HPDE6-E6E7 (cell line): ENCODE data around the gene RNF220.

Experiments
- DNase-seq: peaks from one replicate; pipeline ENCODE4 v3.0.0; 2011; ENCODE audit warnings: missing footprints; ENCODE audit errors: extremely low spot score

RNF220 gene

DNA sequence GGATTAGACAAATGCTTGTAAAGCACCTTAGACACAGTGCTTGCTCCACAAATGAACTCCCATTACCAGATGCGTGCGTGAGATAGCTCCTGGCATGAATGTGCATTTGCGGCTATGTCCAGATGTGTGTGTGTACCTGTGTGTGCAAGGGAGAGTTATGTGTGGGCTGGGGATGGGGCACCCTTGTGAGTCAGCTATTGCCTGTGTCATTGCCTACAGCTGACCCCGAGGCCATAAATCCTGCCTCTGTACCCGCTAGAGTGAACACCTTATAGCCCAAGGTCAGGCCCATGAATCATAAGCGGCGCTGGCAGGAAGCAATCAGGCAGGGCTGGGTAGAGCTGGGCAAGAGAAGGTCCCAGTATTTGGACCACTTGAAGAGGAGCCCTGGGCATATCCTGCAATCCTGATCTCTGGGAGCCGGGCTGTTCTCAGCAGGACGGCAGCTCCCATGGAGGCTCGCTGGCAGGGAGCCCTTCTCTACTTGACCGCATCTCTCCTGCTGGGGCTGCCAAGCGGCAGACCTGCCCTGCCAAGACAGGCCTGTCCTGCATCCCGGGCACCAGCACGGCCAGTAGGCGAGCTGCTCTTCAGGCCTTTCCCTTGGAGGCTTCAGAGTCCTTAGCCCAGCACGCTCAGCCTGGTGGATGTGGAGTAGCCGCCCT, 182.9 kb downstream of the RNF220 start:
- DNase-seq: no peak

DNA sequence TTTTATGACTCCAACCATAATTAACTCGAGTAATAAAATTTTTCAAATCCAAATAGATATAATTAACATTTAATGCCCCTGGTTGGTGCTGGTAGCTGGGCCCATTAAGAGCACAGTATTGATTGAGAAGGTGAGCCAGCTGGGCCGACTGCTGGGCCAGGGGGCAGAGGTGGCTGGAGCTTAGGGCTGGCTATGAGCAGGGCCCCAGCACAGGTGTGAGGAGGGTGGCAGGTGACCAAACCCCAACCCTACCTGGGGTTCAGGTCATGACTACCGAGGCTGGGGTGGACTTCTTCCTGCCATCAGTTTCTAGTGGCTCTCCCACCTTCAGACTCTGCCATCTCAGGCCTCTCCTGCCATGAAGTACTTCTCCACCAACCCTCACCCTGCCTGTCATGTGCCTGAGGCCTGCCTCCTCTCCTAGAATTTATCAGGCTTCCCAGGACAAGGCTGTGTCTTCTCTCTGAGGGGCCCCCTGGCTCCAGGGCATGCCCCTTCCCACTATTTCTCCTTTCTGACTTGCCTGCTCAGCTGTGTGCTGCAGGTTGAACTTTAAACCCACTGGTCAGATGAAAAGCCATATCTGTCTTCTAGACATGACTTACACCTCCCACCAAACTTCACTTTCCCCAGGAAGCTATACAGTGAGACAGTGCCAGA, 183.6 kb downstream of the RNF220 start:
- no peak for DNase-seq

DNA sequence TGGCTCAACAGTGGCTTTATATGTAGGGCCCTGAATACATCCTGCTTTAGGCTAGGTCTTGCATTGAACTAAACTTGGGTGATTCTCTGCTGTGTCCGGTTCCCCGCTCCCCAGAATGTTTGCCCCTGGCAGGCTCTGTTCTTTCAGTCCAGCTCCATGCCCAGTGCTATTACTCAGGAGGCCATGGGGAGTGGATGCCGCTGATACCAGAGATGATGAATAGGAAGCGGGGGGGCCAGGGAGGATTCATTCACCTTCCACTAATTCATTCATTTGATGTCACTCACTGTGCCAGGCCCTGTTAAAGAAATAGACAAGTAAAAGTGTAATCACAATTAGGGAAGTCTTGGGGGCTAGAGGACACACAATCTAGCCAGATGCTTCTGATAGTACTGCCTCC, 185.4 kb downstream of the RNF220 start:
- DNase-seq: peak; percentile 38

DNA sequence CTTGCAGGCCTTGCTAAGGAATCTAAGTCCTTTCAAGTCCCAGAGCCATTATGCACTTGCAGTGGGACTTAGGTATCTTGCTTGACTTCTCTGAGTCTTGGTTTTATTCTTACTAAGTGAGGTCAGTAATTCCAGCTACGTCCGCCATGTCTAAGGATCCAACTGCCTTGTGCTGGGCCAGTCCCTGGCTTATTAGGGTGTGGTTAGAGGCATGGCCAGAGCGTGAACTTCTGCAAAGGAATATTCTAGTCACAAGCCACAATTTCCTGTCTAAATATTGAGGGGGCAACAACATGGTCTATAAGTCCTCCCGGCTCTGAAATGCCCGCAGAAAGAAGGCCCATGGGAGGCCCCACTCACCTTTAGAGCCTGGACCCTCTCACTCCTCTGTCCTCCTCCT, 186.3 kb downstream of the RNF220 start:
- no peak for DNase-seq

DNA sequence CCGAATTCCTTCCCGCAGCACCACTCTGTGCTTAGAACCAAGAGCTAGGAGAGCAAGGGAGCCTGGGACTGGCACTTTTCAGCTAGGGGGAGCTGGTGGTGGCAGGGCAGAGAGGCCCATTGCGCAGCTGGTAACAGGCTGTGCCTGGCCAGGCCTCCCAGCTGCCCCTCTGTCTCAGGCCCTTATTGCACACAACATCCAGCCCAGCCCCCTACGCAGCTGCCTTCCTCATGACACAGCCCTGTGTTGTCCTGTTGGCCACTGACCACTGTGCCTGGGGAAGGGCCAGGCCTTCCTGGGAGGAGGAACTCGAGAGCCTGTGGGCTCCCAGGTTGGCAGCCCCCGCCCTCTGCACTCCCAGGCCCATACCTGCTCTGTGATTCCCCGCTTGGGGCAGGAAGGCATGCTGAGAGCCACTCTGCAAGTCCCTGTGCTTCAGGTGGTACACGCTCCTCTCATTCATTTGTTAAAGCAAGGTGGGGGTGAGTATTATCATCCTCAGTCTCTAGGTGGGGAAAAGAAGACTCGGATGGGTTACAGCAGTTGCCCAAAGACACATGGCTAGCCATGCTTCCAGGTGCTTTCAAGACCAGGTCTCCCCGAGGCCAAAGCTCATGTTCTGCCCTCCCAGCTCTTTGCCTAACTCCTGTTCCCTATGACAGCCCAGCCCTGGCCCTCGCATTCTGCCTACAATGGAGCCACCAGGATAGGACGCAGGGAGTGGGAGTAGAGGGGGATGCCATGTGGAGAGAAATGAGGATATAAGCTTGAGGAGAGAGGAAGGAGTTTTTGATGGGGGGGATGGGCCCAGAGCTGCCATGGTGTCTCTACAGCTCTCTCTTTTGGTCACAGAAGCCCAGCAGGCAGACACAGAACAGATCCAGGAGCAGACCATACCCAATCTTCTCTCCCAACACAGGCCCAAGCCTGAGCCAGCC, 187.4 kb downstream of the RNF220 start:
- DNase-seq: no peak

DNA sequence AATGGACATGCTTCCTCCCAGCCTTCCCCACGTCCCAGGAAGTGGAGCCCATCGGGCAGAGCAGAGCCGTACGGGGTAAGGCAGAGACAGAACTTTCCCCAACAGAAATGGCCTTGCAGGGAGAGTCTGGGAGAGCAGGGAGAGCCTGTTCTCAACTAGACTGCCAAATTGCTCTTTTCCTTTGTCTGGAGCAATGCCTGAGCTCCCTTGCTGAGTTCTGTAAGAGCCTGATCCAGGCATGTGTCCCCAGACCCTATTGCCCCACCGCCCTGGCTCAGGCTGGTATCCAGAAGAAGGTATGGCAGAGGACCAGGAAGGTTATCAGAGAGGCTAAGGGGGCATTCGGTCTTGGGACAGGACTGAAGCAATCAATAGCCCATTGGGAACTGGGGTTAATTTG, 189.3 kb downstream of the RNF220 start:
- no peak for DNase-seq

DNA sequence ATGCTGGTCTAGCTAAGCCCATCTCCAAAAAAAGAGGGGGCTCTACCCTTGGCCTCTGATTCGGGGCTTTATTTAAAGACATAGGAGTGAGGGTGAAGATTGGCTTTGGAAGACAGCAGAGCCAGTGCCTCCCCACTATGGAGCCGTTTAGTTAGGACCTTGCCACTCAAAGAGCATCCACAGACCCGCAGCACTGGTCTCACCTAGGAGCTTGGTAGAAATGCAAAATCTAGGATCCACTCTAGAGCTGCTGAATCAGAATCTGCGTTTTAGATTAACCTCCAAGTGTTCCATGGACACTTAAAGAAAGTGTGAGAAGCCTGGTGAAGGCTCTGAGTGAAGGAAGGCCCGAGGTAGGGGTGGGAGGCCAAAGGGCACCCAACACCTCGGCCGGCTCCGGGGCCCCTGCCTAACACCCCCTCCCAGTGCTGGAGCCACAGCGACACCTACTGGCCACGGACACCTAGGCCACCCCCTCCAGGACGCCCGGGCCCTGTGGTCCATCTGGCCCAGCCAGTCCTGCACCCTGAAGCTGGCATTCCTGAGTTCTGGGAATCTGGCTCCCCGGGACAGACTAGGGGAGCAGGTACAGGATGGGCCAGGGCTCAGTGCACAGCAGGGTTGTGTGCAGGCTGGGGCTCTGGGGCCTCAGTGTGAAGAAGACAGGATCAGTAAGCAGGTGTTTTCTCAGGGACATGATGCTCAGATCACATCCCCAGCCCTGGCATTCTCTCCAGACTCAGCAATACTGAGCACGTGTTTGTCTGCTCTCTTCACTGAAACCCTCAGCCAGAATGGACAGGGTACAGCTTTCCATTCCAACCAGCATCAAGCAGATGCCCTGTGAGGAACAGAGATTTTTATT, 190.0 kb downstream of the RNF220 start:
- DNase-seq: peak; percentile 94

DNA sequence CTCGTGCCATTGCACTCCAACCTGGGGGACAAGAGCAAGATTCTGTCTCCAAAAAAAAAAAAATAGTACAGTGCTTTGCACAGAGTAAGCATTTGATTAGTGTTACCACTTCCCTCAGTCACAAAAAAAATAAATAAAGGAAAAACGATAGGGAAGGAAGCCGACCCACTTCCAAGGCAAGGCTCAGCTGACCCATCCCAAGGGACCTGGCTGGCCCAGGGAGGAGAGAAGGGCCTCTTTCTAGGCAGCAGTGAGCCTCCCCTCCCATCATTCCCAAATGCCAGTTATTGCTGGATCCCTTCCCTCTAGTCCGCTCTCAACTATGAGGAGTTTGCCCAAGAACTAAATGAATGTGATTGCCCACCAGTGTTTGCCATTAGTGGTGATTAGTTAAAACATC, 191.5 kb downstream of the RNF220 start:
- DNase-seq: no peak

DNA sequence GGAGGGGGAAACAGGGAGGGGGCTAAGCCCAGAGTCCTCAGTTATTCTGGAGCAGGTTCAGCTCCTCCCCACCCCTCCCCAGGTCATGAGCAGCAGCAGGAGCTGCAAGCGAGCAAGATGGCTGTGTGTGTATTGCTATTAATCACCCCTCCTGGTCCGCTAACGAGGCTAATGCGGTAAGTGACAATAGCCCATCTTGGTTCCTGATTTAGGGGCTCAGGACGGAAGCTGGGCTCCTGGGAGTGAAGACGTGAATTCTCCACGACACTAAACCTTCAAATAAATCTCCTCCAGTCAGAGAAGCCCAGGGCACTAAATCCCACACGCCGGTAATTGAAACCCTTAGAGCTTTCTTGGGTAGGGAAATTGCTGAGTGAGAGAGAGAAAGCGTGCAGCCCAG, 193.1 kb downstream of the RNF220 start:
- DNase-seq: no peak

DNA sequence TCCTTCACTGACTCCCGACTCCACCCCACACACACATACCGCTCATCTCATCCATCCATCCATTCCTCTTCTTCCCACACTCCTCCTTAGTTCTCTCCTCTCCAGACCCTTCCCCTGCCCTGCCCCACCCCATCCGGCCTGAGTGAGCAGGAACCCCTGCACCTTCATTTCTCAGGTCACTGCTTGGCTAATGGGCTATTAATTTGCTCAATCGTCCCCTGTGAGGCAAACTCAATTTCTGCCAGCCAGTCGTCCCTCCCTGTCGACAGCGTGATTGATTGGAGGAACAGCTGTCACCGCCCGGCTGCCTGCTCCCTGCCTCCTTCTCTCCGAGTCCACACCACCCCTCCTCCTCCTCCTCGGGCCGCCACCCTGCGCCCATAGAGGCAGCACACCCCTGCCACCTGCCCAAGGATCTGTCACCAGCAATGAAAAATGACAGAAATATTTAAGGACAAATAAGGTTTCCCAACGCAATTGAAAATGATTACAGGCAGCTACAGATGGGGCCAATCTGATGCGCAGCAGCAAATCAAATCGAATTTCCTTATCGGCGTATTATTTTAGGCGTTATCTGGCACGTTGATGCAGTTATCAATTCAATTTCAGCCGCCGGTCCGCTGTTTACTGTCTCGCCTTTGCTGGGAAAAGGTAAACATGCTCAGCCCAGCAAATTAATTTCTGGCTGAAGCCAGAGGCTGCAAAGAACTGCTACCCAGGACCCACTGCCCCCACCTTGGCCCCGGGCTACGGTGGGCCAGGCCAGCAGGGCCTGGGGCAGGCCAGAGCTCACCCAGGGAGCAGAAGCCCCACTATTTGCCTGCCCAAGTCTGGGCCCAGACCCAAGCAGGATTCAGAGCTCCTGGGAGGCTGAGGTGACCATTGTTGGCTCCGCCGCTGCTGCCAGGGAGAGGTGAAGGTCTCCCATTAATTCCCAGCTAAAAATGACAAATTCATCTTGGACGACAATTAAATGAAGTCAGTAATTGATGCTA, 197.9 kb downstream of the RNF220 start:
- DNase-seq: no peak

DNA sequence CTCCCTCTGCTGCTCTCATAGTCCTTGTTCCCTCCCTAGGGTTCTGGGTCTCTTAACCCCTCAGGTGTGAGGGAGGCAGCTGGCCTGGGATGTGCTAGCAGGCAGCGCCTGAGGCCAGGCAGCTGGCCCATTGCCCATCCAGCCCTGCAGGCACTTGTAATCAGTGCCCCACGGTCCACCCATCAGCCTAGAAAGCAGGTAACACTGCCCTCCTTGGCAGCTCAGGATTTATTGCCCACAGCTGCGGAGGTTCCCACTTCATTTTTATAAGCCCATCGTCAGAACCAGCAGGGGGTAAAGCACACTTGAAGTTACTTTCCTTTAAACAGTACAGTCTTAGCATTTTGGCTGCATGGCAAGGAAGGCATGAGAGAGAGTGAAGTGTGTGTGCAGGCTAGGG, 198.7 kb downstream of the RNF220 start:
- DNase-seq: no peak

DNA sequence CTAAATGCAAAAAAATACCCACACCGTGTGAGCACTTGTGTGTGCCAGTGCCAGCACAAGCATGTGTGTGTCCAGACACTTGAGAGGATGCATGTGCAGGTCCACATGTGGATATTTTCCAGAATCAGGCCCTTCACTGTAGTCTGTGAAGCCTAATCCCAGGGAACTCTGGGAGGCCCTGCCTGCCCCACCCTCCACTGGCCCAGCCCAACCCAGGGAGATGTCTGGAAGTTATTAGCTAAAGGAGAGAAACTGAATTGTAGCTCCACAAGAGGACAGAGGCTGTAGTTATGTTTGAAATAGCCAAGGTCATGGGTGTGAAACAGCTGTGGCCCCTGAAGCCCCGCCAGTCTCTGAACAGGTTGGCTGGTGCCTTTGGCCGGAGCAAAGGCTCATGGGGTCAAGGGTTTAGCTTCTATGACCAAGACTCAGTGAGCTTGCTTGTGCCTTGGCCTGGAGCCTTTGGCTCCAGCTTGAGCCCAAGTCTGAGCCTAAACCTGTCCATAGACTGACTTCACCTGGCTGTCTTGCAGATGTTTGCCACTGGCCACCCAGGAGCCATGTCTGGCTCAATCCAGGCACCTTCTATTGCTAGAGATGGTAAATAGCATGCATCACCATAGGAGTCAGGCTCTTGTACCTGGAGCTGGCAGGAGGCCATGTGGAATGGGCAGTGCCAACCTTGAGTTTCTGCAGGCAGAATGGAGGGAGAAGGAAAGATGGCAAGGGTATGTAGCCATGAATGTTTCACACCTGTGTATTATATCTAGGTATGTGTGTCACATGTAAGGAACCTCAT, 199.3 kb downstream of the RNF220 start:
- no peak for DNase-seq

DNA sequence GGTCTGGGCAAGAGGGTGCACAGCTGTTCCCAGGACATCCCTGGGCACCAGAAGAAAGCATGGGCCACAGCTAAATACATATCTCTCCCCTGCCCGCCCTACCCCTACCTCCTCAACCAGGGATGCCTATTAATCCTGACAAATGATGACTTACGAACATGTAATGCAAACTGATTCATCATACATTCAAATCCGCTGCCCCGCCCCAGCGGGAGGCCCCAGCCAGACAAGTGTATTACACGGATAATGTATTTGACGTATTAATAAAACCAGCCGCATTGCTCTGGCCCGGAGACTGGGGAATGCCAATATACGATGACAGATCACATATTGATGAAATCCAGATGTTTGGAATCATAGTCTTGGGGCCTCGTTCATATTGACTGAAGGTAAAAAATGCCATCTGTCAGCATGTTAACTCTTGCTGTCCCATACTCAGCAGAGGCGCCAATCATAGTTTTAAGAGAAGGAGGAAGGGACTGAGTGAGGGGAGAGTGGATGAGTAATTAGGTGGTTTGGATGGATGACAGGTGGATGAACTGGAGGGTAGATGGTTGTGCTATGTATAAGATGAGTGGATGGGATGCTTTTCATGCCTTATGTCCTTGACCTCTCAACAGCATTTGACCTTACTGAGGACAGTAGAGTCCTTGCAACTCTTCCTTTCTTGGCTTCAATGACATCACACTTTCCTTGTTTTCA, 201.0 kb downstream of the RNF220 start:
- DNase-seq: peak; percentile 70

DNA sequence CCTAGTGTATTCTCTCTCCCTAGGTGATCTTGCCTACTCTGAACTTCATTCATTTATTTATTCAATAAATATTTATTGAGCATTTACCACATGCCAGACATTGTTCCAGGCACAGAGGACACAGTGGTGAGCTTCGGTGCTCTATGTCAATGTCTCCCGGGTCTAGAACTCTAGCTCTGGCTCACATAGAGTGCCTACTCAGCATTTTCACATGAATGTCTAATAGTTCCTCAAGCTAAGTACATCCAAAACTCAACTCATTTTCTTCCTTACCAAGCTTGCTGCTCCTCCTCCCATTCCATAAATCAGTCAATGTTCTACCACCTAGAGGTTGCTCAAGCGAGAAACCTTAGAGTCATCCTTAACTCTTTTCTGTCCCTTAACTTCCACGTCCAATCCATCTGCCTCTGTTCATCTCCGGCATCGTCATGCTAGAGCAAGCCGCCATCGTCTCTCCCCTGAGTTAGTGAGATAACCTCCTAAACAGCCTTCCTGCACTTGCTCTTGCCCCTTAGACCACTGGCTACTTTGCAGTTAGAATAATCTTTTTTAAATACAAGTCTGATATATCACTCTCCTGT, 201.7 kb downstream of the RNF220 start:
- DNase-seq: no peak

DNA sequence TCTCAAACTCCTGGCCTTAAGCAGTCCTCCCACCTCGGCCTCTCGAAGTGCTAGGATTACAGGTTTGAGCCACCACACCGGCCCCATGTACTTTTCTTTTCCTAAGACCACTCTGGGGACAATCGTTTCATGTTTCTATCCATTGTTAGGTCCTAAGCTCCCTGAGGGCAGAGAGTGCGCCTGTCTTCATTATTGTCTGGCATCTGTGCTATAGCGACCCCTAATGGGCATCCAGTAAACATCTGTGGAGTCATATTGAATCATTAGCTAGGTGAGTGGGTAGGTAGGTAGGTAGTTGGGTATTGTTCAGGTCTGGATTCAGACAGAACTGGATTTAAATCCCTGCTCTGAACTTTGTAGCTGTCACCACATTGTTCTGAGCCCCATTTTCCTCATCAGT, 203.1 kb downstream of the RNF220 start:
- DNase-seq: no peak

DNA sequence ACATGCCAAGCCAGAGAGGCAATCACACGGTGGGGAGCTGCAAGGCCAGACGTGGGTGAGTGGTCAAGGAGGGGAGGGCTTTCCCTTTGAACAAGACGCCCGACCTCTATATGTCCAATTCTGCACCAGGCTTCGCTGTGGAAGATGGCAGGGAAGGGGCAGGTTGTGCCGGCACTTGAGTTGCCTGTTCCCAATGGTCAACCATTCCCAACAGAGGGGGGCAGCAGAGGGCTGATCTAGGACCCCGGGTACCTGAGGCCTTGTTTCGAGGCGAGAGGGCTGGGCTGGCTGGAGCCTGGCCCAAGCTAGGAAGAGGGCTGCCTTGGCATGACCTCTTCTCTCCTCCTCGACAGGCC, 204.3 kb downstream of the RNF220 start:
- DNase-seq: no peak

DNA sequence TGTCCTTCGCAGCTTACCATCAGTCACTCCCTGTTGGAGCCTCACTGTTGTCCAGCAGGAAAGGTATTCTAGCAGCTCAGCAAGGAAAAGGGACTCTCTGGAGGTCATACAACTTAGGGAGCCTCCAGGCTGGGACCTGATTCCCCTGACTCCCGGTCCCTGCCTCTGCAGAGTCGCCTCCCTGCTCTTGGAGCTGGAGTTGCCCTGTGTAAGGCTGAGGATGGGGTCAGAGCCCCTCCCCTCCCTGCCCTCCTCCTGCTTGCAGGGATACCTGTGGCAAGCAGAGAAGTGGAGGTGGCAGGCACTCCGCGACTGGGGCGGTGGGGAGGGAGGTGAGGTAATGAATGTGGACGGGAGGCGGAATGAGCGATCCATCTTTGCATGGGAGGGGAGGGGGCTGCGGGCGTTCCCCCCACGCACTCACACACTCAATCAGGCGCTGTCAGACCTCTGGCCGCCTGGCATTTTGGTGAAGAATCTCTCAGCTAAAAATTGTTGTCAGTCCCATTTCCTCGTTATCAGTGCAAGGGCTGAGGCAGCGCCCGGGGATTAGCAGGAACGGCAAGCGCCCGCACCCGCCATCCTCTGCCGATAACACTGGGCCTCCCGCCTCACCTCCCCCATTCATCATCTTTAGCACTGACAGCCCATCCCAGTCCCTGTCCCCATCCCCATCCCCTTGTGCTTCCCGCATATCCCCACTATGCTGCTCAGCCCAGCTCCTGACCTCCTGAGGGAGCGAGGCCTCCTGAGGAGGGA, 204.9 kb downstream of the RNF220 start:
- no peak for DNase-seq
